ENCODE measurements around the gene NFIX.

DNA sequence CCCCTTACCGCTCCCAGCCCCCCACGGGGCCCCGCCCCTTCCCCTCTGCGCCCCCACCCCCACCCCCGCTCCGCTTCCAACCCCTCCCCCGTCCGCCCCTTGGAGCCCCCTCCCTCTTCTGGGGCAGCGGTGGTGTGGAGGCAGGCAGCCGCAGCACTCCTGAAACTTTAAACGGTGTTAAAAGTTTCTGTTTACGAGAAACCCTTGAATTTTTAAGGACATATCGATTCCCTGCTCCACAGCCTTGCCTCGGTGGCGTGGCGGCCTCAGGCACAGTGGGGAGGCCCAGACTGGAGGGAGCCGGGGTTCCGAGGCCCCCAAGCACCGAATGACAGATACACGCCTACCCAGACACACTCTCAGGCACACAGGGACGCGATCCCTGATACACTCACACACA lies 4.8 kb upstream of the NFIX start:
- TF ChIP-seq, protein P1, sequence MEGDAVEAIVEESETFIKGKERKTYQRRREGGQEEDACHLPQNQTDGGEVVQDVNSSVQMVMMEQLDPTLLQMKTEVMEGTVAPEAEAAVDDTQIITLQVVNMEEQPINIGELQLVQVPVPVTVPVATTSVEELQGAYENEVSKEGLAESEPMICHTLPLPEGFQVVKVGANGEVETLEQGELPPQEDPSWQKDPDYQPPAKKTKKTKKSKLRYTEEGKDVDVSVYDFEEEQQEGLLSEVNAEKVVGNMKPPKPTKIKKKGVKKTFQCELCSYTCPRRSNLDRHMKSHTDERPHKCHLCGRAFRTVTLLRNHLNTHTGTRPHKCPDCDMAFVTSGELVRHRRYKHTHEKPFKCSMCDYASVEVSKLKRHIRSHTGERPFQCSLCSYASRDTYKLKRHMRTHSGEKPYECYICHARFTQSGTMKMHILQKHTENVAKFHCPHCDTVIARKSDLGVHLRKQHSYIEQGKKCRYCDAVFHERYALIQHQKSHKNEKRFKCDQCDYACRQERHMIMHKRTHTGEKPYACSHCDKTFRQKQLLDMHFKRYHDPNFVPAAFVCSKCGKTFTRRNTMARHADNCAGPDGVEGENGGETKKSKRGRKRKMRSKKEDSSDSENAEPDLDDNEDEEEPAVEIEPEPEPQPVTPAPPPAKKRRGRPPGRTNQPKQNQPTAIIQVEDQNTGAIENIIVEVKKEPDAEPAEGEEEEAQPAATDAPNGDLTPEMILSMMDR (IDR thresholded peaks at IDR 0.05) = no peak
- TF ChIP-seq POLR2A (IDR thresholded peaks at IDR 0.05) = no peak
